Thymus (tissue), 11 donors: ENCODE data around the gene SETD7. TPM values are rescaled to one million over a fixed set of nuclear protein-coding genes. Genes with fewer than 3 reads are reported as not detected.
"Not testable (repeated sequence)": the region's sequence is repeated elsewhere in the genome, so short reads cannot be mapped to it uniquely, and the experiment has no call there.

ENCODE experiments used
- DNase-seq, 9 donors: peaks; one replicate each; pipeline ENCODE4 v3.0.0-alpha.2; 2013; ENCODE audit warnings: low spot score in 9 of 9, low read depth in 6 of 9, missing footprints in 1 of 9
- H3K27ac ChIP-seq, 2 donors: one replicate each; pipeline ENCODE4 v1.5.1; 2013; ENCODE audit warnings: control low read depth in 1 of 2, low read depth in 1 of 2, low read length in 1 of 2, mild to moderate bottlenecking in 1 of 2, moderate library complexity in 1 of 2
- H3K27me3 ChIP-seq, 2 donors: one replicate each; pipeline ENCODE4 v1.5.1; 2013; ENCODE audit warnings: low read length in 1 of 2; ENCODE audit not compliant: control insufficient read depth in 2 of 2, insufficient read depth in 1 of 2
- H3K36me3 ChIP-seq, 2 donors: one replicate each; pipeline ENCODE4 v1.5.1; 2013; ENCODE audit warnings: low read length in 1 of 2, mild to moderate bottlenecking in 1 of 2, moderate library complexity in 1 of 2; ENCODE audit not compliant: control insufficient read depth in 2 of 2, insufficient read depth in 2 of 2
- H3K4me1 ChIP-seq, 2 donors: one replicate each; pipeline ENCODE4 v1.5.1; 2013; ENCODE audit warnings: low read length in 2 of 2; ENCODE audit not compliant: control insufficient read depth in 2 of 2, insufficient read depth in 2 of 2
- H3K4me3 ChIP-seq, 2 donors: one replicate each; pipeline ENCODE4 v1.5.1; 2013; ENCODE audit warnings: low read length in 2 of 2, control low read depth in 1 of 2, mild to moderate bottlenecking in 1 of 2
- H3K9me3 ChIP-seq, 2 donors: one replicate each; pipeline ENCODE4 v1.5.1; 2013; ENCODE audit warnings: low read length in 1 of 2, mild to moderate bottlenecking in 1 of 2; ENCODE audit not compliant: control insufficient read depth in 2 of 2, insufficient read depth in 1 of 2
- WGBS: extraction: QIAGEN DNeasy Blood & Tissue Kit; methylation state at CpG from one replicate; pipeline ENCODE4 v1.1.7; 2013; 5-methylcytosine and 5-hydroxymethylcytosine counted together
- polyA plus RNA-seq: library from polyadenylated mRNA; stranded (reverse); fragments of 200-250 nt; gene quantifications from one replicate; pipeline ENCODE4 v1.2.3, GENCODE V29; 2013
- total RNA-seq: library from RNA; stranded (reverse); fragments of 120-200 nt; gene quantifications from one replicate; pipeline ENCODE4 v1.2.4, GENCODE V29; 2013
- donor health status: healthy.

Gene SETD7
- total and polyA plus RNA-seq, 2 donors, result 6.0 to 15.6 TPM

DNA sequence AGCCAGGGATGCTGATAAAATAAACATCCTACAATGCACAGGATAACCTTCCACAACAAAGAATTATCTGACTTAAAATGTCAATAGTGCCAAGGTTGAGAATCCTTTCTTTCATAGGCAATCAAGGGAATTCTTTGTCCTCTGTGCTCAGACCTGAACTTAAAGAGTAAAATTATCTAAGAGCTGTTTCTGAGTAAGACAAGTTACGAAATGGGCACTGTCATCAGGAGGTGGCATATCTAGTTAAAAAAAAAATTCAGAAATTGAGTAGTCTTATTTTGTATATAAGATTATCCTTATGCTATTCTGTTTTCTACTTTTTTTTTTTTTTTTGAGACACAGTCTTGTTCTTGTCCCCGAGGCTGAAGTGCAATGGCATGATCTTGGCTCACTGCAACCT, 105.4 kb downstream of the SETD7 start:
- Histone ChIP-seq H3K36me3 (peaks cover 0 to 3% of the 10 kb centered on the region in 2 donors), H3K27me3 (no peaks in the 10 kb centered on the region), H3K4me1 (peaks cover 7 to 17% of the 10 kb centered on the region in 2 donors), H3K9me3 (peaks cover 0 to 3% of the 10 kb centered on the region in 2 donors), H3K4me3 (no peak overlapping the region), H3K27ac (no peak overlapping the region)
- no peak for DNase-seq
- 98% methylated on average over 2 of the region's 2 CpGs for WGBS

DNA sequence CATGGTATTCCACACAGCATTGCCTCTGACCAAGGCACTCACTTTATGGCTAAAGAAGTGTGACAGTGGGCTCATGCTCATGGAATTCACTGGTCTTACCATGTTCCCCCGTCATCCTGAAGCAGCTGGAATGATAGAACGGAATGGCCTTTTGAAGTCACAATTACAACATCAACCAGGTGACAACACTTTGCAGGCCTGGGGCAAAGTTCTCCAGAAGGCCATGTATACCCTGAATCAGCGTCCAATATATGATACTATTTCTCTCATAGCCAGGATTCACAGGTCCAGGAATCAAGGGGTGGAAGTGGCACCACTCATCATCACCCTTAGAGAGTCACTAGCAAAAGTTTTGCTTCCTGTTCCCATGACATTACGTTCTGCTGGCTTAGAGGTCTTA, 108.9 kb downstream of the SETD7 start:
- not testable (repeated sequence) for H3K4me3 ChIP-seq, H3K9me3 ChIP-seq, H3K27ac ChIP-seq, DNase-seq, H3K4me1 ChIP-seq, H3K36me3 ChIP-seq, H3K27me3 ChIP-seq
- WGBS, result 97% methylated on average over 4 of the region's 4 CpGs

Other genes with a start within 250 kb of the SETD7 start
- 4.5 TPM for gene RAB33B, start 102.1 kb downstream of the SETD7 start, total RNA-seq
- 6.7 TPM for gene RAB33B, start 102.1 kb downstream of the SETD7 start, polyA plus RNA-seq
- 38.4 TPM for gene MGST2, start 109.6 kb upstream of the SETD7 start, total RNA-seq
- 88.2 TPM for gene MGST2, start 109.6 kb upstream of the SETD7 start, polyA plus RNA-seq